Measurements from ENCODE around the gene PLEKHA5. TPM values are rescaled to one million over a fixed set of nuclear protein-coding genes. Genes with fewer than 3 reads are reported as not detected.
"Not testable (repeated sequence)": the region's sequence is repeated elsewhere in the genome, so short reads cannot be mapped to it uniquely, and the experiment has no call there.

Gene PLEKHA5
- total RNA-seq, 4 donors from 2014 or later = 34.7 to 59.4 (median 41.7) TPM

DNA sequence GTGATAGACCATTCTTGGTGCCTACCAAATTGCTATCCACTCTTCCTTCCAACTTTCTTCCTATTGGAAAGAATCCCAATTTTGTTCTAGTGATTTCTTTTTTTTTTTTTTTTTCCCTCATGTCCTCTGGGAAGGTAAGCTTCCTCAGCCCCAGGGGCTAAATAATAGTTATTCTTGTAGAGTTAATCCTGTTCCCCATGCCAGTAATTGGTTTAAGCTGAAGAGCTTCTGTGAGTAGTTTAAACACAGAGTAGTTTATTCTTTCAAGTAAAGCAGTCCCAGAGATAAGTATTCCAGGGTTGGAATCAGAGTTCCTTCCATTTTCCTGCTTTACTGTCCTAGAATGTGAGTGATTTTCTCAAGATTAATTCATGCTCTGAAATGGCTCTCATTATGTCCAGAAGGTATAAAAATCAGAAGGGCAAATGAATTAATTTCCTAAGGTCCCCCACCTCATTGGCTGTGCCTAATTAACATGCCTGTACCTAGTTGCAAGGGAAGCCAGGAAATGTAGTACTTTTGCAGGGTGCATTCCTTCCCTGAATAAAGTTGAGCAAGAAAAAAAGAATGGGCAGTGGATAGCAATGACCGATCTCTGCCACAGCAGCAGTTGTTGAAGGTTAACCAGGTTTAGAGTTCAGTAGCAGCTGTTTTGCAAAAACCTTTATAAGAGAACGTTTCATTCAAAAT is 97.8 kb downstream of the PLEKHA5 start:
- Histone ChIP-seq H3K9me3 (no peaks in the 10 kb centered on the region), H3K36me3 (no peaks in the 10 kb centered on the region), H3K4me1 (no peaks in the 10 kb centered on the region), H3K27ac (no peak overlapping the region), H3K4me3 (no peak overlapping the region), H3K27me3 (no peaks in the 10 kb centered on the region)
- no peak for TF ChIP-seq POLR2A (IDR thresholded peaks at IDR 0.05)
- TF ChIP-seq, protein P1, sequence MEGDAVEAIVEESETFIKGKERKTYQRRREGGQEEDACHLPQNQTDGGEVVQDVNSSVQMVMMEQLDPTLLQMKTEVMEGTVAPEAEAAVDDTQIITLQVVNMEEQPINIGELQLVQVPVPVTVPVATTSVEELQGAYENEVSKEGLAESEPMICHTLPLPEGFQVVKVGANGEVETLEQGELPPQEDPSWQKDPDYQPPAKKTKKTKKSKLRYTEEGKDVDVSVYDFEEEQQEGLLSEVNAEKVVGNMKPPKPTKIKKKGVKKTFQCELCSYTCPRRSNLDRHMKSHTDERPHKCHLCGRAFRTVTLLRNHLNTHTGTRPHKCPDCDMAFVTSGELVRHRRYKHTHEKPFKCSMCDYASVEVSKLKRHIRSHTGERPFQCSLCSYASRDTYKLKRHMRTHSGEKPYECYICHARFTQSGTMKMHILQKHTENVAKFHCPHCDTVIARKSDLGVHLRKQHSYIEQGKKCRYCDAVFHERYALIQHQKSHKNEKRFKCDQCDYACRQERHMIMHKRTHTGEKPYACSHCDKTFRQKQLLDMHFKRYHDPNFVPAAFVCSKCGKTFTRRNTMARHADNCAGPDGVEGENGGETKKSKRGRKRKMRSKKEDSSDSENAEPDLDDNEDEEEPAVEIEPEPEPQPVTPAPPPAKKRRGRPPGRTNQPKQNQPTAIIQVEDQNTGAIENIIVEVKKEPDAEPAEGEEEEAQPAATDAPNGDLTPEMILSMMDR (IDR thresholded peaks at IDR 0.05) = no peak
- no peak for DNase-seq

DNA sequence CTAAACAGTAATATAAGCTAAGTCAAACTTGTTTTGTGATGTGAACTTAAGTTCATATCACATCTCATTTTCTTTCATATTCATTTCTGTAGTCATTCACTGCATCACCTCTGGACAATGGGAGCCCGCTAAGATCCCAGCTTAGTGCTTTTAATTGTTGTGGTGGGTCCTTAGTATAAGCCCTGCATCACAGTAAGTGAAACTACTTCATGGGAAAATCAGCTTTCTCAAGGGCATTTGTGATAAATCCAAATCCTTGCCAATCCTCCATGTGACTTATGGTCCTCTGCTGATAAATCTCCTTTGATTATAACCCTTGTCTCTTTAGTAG is 98.3 kb downstream of the PLEKHA5 start:
- TF ChIP-seq, protein P1 (IDR thresholded peaks at IDR 0.05) = no peak
- TF ChIP-seq POLR2A (IDR thresholded peaks at IDR 0.05) = no peak
- H3K27ac ChIP-seq = no peak overlapping the region

DNA sequence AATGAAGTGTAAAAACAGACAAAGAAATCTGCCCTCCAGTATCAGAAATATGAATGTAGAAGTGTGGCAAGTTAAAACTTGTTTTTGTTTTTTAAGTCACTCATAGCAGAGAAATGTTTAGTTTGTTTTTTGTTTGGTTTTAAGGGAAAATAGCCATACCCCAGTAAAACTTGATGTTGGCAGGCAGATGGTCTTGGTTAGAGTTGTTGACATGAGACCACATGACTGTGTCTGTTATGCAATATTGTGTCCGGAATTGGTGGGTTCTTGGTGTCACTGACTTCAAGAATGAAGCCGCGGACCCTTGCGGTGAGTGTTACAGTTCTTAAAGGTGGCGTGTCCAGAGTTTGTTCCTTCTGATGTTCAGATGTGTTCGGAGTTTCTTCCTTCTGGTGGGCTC is 99.5 kb downstream of the PLEKHA5 start:
- not testable (repeated sequence) for H3K4me3 ChIP-seq, H3K27me3 ChIP-seq, DNase-seq

More for the DNA sequence above, 98.3 kb downstream of the PLEKHA5 start:
- no peaks in the 10 kb centered on the region for H3K9me3 ChIP-seq
- no peaks in the 10 kb centered on the region for H3K27me3 ChIP-seq
- no peaks in the 10 kb centered on the region for H3K4me1 ChIP-seq
- H3K36me3 ChIP-seq = no peaks in the 10 kb centered on the region
- no peak for DNase-seq
- H3K4me3 ChIP-seq = no peak overlapping the region

DNA sequence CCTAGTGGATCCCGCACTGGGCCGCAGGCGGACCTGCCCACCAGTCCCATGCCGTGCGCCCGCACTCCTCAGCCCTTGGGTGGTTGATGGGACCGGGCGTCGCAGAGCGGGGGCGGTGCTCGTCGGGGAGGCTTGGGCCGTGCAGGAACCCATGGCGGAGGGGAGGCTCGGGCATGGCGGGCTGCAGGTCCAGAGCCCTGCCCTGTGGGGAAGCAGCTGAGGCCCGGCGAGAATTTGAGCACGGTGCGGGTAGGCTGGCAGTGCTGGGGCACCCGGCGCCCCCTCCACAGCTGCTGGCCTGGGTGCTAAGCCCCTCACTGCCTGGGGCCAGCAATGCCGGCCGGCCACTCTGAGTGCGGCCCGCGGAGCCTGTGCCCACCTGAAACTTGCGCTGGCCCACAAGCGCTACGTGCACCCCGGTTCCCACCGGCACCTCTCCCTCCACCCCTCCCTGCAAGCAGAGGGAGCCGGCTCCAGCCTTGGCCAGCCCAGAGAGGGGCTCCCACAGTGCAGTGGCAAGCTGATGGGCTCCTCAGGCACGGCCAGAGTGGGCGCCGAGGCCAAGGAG is 100.8 kb downstream of the PLEKHA5 start:
- no peaks in the 10 kb centered on the region for H3K27me3 ChIP-seq
- no peak for TF ChIP-seq POLR2A (IDR thresholded peaks at IDR 0.05)
- TF ChIP-seq, protein P1 (IDR thresholded peaks at IDR 0.05) = no peak
- no peak overlapping the region for H3K27ac ChIP-seq
- no peaks in the 10 kb centered on the region for H3K36me3 ChIP-seq
- DNase-seq = no peak
- H3K4me3 ChIP-seq = no peak overlapping the region
- no peaks in the 10 kb centered on the region for H3K9me3 ChIP-seq
- H3K4me1 ChIP-seq = peaks cover 0 to 2% (median 0%) of the 10 kb centered on the region in 4 donors

More for the DNA sequence above, 99.5 kb downstream of the PLEKHA5 start:
- H3K4me1 ChIP-seq, H3K36me3 ChIP-seq, H3K9me3 ChIP-seq, H3K27ac ChIP-seq: not testable (repeated sequence)

DNA sequence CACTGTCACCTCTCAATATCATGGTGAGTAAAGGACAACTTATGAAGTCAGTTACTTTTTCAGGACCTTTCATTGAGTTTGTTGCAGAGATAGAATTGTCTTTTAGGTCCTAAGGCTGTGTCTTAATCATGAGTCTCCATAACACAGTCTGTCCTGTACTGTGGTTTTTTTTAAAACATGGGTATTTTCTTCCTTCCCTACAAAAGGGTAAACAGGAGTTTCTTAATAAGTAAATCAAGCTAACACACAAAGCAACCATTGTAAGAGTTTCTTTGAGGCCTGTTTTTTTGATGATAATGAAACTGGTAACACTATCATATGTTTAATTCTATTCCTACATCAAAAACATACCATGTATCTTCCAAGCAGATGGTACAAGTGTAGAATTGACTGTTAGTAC is 101.4 kb downstream of the PLEKHA5 start:
- H3K9me3 ChIP-seq = no peaks in the 10 kb centered on the region
- H3K4me1 ChIP-seq = peaks cover 0 to 7% (median 0%) of the 10 kb centered on the region in 4 donors
- no peak overlapping the region for H3K4me3 ChIP-seq
- TF ChIP-seq, protein P1 (IDR thresholded peaks at IDR 0.05) = no peak
- no peak for TF ChIP-seq POLR2A (IDR thresholded peaks at IDR 0.05)
- H3K36me3 ChIP-seq = no peaks in the 10 kb centered on the region
- no peak for DNase-seq
- H3K27ac ChIP-seq = no peak overlapping the region
- H3K27me3 ChIP-seq = no peaks in the 10 kb centered on the region

DNA sequence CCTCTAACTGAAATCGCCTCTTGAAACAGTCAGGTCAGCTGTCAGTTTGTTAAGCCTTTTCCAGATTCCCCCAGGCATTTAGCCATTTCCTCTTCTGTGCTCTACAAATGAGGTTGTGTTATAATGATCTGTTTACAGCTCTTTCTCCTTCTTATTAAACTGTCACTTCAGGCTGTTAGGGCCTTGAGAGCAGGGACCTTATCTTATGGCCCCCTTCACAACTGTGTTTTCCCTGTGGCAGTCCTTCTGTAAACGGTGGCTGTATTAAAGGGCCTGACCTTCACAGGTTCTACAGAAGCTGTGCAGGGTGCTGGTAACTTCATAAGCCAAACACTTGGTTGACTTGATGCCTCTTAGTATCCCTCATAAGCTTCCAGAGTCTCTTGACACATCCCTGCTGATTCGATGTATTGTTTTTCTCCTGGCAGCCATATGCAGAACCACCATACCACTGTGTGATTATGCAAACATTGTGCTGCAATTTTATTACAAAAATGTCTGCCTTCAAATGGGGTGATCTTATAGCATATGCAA is 104.7 kb downstream of the PLEKHA5 start:
- no peaks in the 10 kb centered on the region for H3K36me3 ChIP-seq
- H3K27me3 ChIP-seq = no peaks in the 10 kb centered on the region
- H3K9me3 ChIP-seq = no peaks in the 10 kb centered on the region
- TF ChIP-seq, protein P1 (IDR thresholded peaks at IDR 0.05) = no peak
- TF ChIP-seq POLR2A (IDR thresholded peaks at IDR 0.05) = no peak
- no peak for DNase-seq
- no peak overlapping the region for H3K4me3 ChIP-seq
- H3K27ac ChIP-seq = peak overlapping the region in 1 of 4 donors; percentile 36
- H3K4me1 ChIP-seq = peaks cover 0 to 9% (median 0%) of the 10 kb centered on the region in 4 donors

Data from Peyer's patch (tissue), 4 donors.